ENCODE data around the gene DCUN1D4. TPM values are rescaled to one million over a fixed set of nuclear protein-coding genes. Genes with fewer than 3 reads are reported as not detected.

DCUN1D4 gene
- total RNA-seq, 2 experiments from 2014 or later: 24.4 to 30.4 TPM

GRCh38 chr4:51884055-51884454, 41.1 kb downstream of the DCUN1D4 start:
- TF ChIP-seq CTCF (conservative IDR thresholded peaks at IDR 0.05; ENCODE audit: low read length) (no peak), EZH2phosphoT487 (IDR thresholded peaks at IDR 0.05; ENCODE audit: borderline replicate concordance, low read depth, low read length) (no peak)
- Histone ChIP-seq H4K20me1 (ENCODE audit: insufficient read depth, low read length) (no peaks in the 10 kb centered on the region), H3K36me3 (ENCODE audit: insufficient read depth, low read length) (peaks cover 7% of the 10 kb centered on the region; the same call in 1 of the 2 replicates), H3K27ac (ENCODE audit: low read depth, low read length, poor library complexity, severe bottlenecking) (no peak overlapping the region), H3K9me2 (ENCODE audit: insufficient read depth, low read length) (no peaks in the 10 kb centered on the region), H3K4me2 (ENCODE audit: low read length) (no peak overlapping the region), H3K79me2 (ENCODE audit: insufficient read depth, low read depth, low read length) (no peaks in the 10 kb centered on the region), H3K4me1 (ENCODE audit: insufficient read depth, low read length, poor library complexity, severe bottlenecking) (no peaks in the 10 kb centered on the region), H3K9me3 (ENCODE audit: low read length) (no peaks in the 10 kb centered on the region), H3K4me3 (ENCODE audit: low read depth, low read length, poor library complexity, severe bottlenecking) (no peak overlapping the region), H2AFZ (ENCODE audit: low read length) (no peak overlapping the region)
- intact Hi-C loops (cut with micrococcal nuclease; ENCODE audit: unreplicated experiment): no loop called here
- DNase-seq (ENCODE audit: low spot score): no peak
- CTCF ChIA-PET (ENCODE audit: unreplicated experiment): no interaction called here
- POLR2A ChIA-PET: interaction anchor here (0.8 to 1.3 kb wide), 2 partner anchors 15 to 23 kb away, joined by 3 read pairs; no protein-coding TSS in a partner anchor
- BruUV-seq (replicated peaks): no TSS peak

- no peaks in the 10 kb centered on the region for H4K20me1 ChIP-seq (ENCODE audit: insufficient read depth, low read length)
- H3K4me3 ChIP-seq (ENCODE audit: low read depth, low read length, poor library complexity, severe bottlenecking): no peak overlapping the region
- CTCF ChIA-PET (ENCODE audit: unreplicated experiment): no interaction called here
- DNase-seq (ENCODE audit: low spot score): no peak
- H3K27ac ChIP-seq (ENCODE audit: low read depth, low read length, poor library complexity, severe bottlenecking): no peak overlapping the region
- H3K9me2 ChIP-seq (ENCODE audit: insufficient read depth, low read length): no peaks in the 10 kb centered on the region
- no peaks in the 10 kb centered on the region for H3K79me2 ChIP-seq (ENCODE audit: insufficient read depth, low read depth, low read length)
- no peak overlapping the region for H3K4me2 ChIP-seq (ENCODE audit: low read length)
- no peak overlapping the region for H2AFZ ChIP-seq (ENCODE audit: low read length)
- BruUV-seq (replicated peaks): no TSS peak
- H3K9me3 ChIP-seq (ENCODE audit: low read length): no peaks in the 10 kb centered on the region
- POLR2A ChIA-PET: interaction anchor here (0.8 kb wide), 1 partner anchor 23 kb away, joined by 3 read pairs; no protein-coding TSS in a partner anchor
- H3K4me1 ChIP-seq (ENCODE audit: insufficient read depth, low read length, poor library complexity, severe bottlenecking): no peaks in the 10 kb centered on the region
- TF ChIP-seq EZH2phosphoT487 (IDR thresholded peaks at IDR 0.05; ENCODE audit: borderline replicate concordance, low read depth, low read length): no peak
- TF ChIP-seq CTCF (conservative IDR thresholded peaks at IDR 0.05; ENCODE audit: low read length): no peak
- intact Hi-C loops (cut with micrococcal nuclease; ENCODE audit: unreplicated experiment): no loop called here
- H3K36me3 ChIP-seq (ENCODE audit: insufficient read depth, low read length): peaks cover 7% of the 10 kb centered on the region; the same call in 1 of the 2 replicates
These were observed 41.7 kb downstream of the DCUN1D4 start for GRCh38 chr4:51884606-51885005.

- ChIA-PET CTCF (ENCODE audit: unreplicated experiment) (no interaction called here), POLR2A (no interaction called here)
- intact Hi-C loops (cut with micrococcal nuclease; ENCODE audit: unreplicated experiment): no loop called here
- Histone ChIP-seq H3K27ac (ENCODE audit: low read depth, low read length, poor library complexity, severe bottlenecking) (no peak overlapping the region), H3K9me3 (ENCODE audit: low read length) (no peaks in the 10 kb centered on the region), H3K36me3 (ENCODE audit: insufficient read depth, low read length) (peaks cover 7% of the 10 kb centered on the region), H3K79me2 (ENCODE audit: insufficient read depth, low read depth, low read length) (no peaks in the 10 kb centered on the region), H2AFZ (ENCODE audit: low read length) (no peak overlapping the region), H3K4me1 (ENCODE audit: insufficient read depth, low read length, poor library complexity, severe bottlenecking) (no peaks in the 10 kb centered on the region), H3K4me3 (ENCODE audit: low read depth, low read length, poor library complexity, severe bottlenecking) (no peak overlapping the region), H3K9me2 (ENCODE audit: insufficient read depth, low read length) (no peaks in the 10 kb centered on the region), H3K4me2 (ENCODE audit: low read length) (no peak overlapping the region), H4K20me1 (ENCODE audit: insufficient read depth, low read length) (no peaks in the 10 kb centered on the region)
- peak; percentile 29 for DNase-seq (ENCODE audit: low spot score)
- no TSS peak for BruUV-seq (replicated peaks)
- TF ChIP-seq EZH2phosphoT487 (IDR thresholded peaks at IDR 0.05; ENCODE audit: borderline replicate concordance, low read depth, low read length) (no peak), CTCF (conservative IDR thresholded peaks at IDR 0.05; ENCODE audit: low read length) (peak; percentile 70)
These were observed 42.4 kb downstream of the DCUN1D4 start for GRCh38 chr4:51885363-51885762.
